ENCODE data around the gene CIB2.
"Not testable (repeated sequence)": the region's sequence is repeated elsewhere in the genome, so short reads cannot be mapped to it uniquely, and the experiment has no call there.

Gene CIB2

GRCh38 chr15:78162038-78162437 is 30.8 kb upstream of the CIB2 start:
- H3K4me3 ChIP-seq (replicated peaks; ENCODE audit: low read depth, low read length): no peak overlapping the region
- no peak for TF ChIP-seq CTCF (IDR thresholded peaks at IDR 0.05; ENCODE audit: low read depth, low read length, missing control alignments)
- DNase-seq (ENCODE audit: extremely low read depth, low read depth): no peak

GRCh38 chr15:78159395-78159794 is 28.1 kb upstream of the CIB2 start:
- TF ChIP-seq CTCF (IDR thresholded peaks at IDR 0.05; ENCODE audit: low read depth, low read length, missing control alignments): no peak
- H3K4me3 ChIP-seq (replicated peaks; ENCODE audit: low read depth, low read length): no peak overlapping the region
- no peak for DNase-seq (ENCODE audit: extremely low read depth, low read depth)

- no peak overlapping the region for H3K4me3 ChIP-seq (replicated peaks; ENCODE audit: low read depth, low read length)
- DNase-seq (ENCODE audit: extremely low read depth, low read depth): no peak
- TF ChIP-seq CTCF (IDR thresholded peaks at IDR 0.05; ENCODE audit: low read depth, low read length, missing control alignments): no peak
Observed at GRCh38 chr15:78157203-78157602, 26.0 kb upstream of the CIB2 start.

GRCh38 chr15:78156653-78157052 is 25.4 kb upstream of the CIB2 start:
- no peak for TF ChIP-seq CTCF (IDR thresholded peaks at IDR 0.05; ENCODE audit: low read depth, low read length, missing control alignments)
- DNase-seq (ENCODE audit: extremely low read depth, low read depth): no peak
- H3K4me3 ChIP-seq (replicated peaks; ENCODE audit: low read depth, low read length): no peak overlapping the region

GRCh38 chr15:78155355-78155939 is 24.2 kb upstream of the CIB2 start:
- no peak overlapping the region for H3K4me3 ChIP-seq (replicated peaks; ENCODE audit: low read depth, low read length)
- TF ChIP-seq CTCF (IDR thresholded peaks at IDR 0.05; ENCODE audit: low read depth, low read length, missing control alignments): no peak
- no peak for DNase-seq (ENCODE audit: extremely low read depth, low read depth)

- no peak for TF ChIP-seq CTCF (IDR thresholded peaks at IDR 0.05; ENCODE audit: low read depth, low read length, missing control alignments)
- H3K4me3 ChIP-seq (replicated peaks; ENCODE audit: low read depth, low read length): no peak overlapping the region
- no peak for DNase-seq (ENCODE audit: extremely low read depth, low read depth)
Observed at GRCh38 chr15:78154955-78155354, 23.7 kb upstream of the CIB2 start.

GRCh38 chr15:78151075-78151474 is 19.8 kb upstream of the CIB2 start:
- not testable (repeated sequence) for H3K4me3 ChIP-seq (replicated peaks; ENCODE audit: low read depth, low read length); DNase-seq (ENCODE audit: extremely low read depth, low read depth)
